ENCODE data around the gene FN3K.
A peak's percentile ranks its signal among the peaks of the same experiment; 100 is the strongest.

Gene FN3K

DNA sequence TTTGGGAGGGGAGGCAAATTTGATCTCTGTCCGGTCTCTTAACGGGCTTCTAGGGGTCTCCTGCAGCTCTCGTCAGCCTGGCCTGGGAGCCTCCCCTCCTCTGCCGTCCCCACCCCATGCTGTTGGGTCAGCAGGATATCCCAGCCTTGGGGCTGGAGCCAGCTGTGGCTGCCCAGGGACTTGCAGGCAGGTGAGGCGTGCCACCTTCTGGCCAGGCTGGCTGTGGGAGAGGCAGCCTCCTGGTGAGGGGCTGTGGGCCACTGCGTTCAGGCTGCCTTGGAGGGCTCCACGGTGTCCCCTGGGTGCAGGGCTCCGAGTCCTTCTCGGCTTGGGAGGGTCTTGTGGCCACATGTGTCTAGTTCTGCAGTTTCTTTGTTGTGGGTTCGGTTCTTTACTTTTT, 51.0 kb downstream of the FN3K start:
- DNase-seq (ENCODE audit: low spot score) (no peak), ATAC-seq (ENCODE audit: low read depth) (0 out of 3 replicates have a peak, but pooled peaks have one; percentile 18)
- H3K27me3 ChIP-seq (ENCODE audit: insufficient read depth, poor library complexity, severe bottlenecking): no peaks in the 10 kb centered on the region
- peaks cover 31% of the 10 kb centered on the region for H3K36me3 ChIP-seq (ENCODE audit: low read depth)
- H3K4me1 ChIP-seq (ENCODE audit: insufficient read depth, poor library complexity, severe bottlenecking): peaks cover 11% of the 10 kb centered on the region
- no peak overlapping the region for H3K4me3 ChIP-seq (ENCODE audit: severe bottlenecking)
- H3K9me3 ChIP-seq (ENCODE audit: severe bottlenecking): no peaks in the 10 kb centered on the region
- TF ChIP-seq, protein P1, sequence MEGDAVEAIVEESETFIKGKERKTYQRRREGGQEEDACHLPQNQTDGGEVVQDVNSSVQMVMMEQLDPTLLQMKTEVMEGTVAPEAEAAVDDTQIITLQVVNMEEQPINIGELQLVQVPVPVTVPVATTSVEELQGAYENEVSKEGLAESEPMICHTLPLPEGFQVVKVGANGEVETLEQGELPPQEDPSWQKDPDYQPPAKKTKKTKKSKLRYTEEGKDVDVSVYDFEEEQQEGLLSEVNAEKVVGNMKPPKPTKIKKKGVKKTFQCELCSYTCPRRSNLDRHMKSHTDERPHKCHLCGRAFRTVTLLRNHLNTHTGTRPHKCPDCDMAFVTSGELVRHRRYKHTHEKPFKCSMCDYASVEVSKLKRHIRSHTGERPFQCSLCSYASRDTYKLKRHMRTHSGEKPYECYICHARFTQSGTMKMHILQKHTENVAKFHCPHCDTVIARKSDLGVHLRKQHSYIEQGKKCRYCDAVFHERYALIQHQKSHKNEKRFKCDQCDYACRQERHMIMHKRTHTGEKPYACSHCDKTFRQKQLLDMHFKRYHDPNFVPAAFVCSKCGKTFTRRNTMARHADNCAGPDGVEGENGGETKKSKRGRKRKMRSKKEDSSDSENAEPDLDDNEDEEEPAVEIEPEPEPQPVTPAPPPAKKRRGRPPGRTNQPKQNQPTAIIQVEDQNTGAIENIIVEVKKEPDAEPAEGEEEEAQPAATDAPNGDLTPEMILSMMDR (IDR thresholded peaks at IDR 0.05; ENCODE audit: poor library complexity, severe bottlenecking): no peak
- peak overlapping the region; percentile 55 for H3K27ac ChIP-seq (ENCODE audit: poor library complexity, severe bottlenecking)

DNA sequence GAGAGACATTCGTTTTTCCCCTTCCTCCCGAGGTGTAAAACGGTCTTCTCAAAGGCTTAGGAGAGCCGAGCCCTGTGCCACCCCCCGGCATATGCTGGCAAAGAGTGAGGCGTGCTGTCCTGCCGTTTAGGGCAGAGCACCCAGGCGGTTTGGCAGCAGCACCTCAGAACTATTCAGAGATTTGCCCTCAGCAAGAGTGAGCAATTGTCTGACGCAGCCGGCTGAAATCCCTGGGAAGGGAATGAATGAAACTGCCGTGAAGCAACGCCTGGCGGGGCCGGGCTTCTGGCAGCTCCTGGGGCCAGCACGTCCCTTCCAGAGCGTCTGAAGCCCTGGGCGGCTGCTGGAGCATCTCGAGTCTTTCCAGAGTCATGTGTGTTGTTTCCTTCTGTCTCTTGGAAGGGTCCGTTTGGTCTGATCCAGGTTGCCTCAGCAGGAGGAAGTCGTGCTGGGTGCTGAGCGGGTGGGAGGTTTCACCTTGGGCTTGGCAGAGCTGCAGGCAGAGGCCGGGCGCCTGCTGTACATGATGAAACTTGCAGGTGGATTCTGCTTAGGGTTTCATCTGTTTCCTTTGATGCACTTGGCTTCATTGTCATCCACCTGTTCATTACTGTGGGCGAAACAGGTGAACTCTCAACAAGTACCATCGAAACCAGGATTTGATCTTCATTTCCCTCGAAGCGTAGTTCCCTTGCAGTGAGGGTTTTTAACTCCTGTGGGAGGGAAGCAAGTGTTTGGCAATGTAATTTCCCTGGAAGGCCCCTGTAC, 51.9 kb downstream of the FN3K start:
- Histone ChIP-seq H3K9me3 (ENCODE audit: severe bottlenecking) (no peaks in the 10 kb centered on the region), H3K4me1 (ENCODE audit: insufficient read depth, poor library complexity, severe bottlenecking) (peaks cover 13% of the 10 kb centered on the region), H3K27me3 (ENCODE audit: insufficient read depth, poor library complexity, severe bottlenecking) (no peaks in the 10 kb centered on the region), H3K36me3 (ENCODE audit: low read depth) (peaks cover 33% of the 10 kb centered on the region), H3K27ac (ENCODE audit: poor library complexity, severe bottlenecking) (peak overlapping the region; percentile 55), H3K4me3 (ENCODE audit: severe bottlenecking) (no peak overlapping the region)
- no peak for DNase-seq (ENCODE audit: low spot score)
- TF ChIP-seq, protein P1 (IDR thresholded peaks at IDR 0.05; ENCODE audit: poor library complexity, severe bottlenecking): no peak
- ATAC-seq (ENCODE audit: low read depth): peak; percentile 91

DNA sequence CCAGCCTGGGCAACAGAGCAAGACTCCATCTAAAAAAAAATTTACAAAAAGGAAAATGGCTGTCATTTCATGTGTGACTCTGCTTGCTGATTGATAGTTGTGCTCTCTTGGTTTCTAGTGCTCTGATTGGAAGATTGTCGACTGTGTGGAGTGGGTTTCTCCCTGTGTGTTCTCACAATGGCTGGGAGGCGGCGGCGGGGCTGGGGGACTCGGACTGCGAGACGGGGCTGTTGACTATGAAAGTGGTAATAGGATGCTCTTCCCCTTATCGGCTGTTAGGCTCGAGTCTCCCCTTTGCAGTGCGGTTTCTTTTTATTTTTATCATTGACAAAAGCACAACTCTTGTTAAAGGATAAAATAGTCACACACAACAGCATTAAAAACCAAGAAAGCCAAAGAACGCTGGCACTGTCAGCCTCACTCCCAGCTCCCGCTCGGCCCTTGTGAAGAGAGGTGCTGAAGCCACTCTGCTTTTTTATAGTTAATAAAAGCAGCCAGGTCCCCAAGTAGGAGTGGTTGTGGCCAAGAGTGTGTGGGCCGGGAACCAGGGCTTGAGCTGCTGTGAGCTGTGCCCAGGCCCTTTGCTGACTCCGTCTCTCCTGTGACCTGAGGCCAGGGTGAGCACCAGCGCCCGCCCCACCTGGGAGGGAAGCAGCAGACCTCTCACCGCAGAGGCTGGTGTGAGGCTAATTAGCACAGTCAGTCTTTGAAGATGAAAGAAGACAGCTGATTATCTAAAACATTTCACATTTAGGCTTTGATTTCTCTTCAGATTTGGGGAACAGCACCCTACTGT, 53.0 kb downstream of the FN3K start:
- Histone ChIP-seq H3K4me3 (ENCODE audit: severe bottlenecking) (no peak overlapping the region), H3K27me3 (ENCODE audit: insufficient read depth, poor library complexity, severe bottlenecking) (no peaks in the 10 kb centered on the region), H3K36me3 (ENCODE audit: low read depth) (peaks cover 23% of the 10 kb centered on the region), H3K4me1 (ENCODE audit: insufficient read depth, poor library complexity, severe bottlenecking) (peaks cover 13% of the 10 kb centered on the region), H3K9me3 (ENCODE audit: severe bottlenecking) (no peaks in the 10 kb centered on the region), H3K27ac (ENCODE audit: poor library complexity, severe bottlenecking) (no peak overlapping the region)
- no peak for ATAC-seq (ENCODE audit: low read depth)
- DNase-seq (ENCODE audit: low spot score): no peak
- TF ChIP-seq, protein P1 (IDR thresholded peaks at IDR 0.05; ENCODE audit: poor library complexity, severe bottlenecking): no peak

DNA sequence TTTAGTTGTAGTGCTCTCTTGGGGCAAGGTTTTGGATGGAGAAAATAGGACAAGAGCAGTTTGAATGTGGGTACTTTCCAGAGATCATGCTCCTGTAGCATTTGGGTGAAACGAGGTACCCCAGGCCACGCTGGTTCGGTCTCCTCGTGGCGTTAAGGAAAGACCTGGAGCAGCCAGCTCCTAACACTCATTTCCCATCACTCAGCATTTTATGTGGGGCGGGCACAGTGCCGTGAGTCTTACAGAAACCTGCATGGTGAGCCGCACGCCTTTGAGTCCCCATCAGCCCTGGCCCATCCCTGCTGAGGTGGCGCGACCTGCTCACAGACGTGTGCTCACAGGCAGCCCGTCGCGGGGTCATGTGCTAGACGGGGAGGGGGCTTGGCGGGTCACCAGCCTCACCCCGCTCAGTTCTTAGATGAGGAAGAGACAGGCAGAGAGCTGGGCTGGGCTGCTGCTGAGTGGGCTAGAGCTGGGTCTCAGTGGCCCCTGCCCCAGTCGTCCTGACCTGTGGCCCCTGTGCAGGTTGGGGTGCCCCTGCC, 53.7 kb downstream of the FN3K start:
- Histone ChIP-seq H3K9me3 (ENCODE audit: severe bottlenecking) (no peaks in the 10 kb centered on the region), H3K36me3 (ENCODE audit: low read depth) (peaks cover 18% of the 10 kb centered on the region)
- ATAC-seq (ENCODE audit: low read depth): no peak

More for the DNA sequence above, 53.7 kb downstream of the FN3K start:
- DNase-seq (ENCODE audit: low spot score): no peak
- TF ChIP-seq, protein P1 (IDR thresholded peaks at IDR 0.05; ENCODE audit: poor library complexity, severe bottlenecking): no peak
- H3K27me3 ChIP-seq (ENCODE audit: insufficient read depth, poor library complexity, severe bottlenecking): no peaks in the 10 kb centered on the region
- H3K4me3 ChIP-seq (ENCODE audit: severe bottlenecking): no peak overlapping the region
- H3K27ac ChIP-seq (ENCODE audit: poor library complexity, severe bottlenecking): no peak overlapping the region
- H3K4me1 ChIP-seq (ENCODE audit: insufficient read depth, poor library complexity, severe bottlenecking): peaks cover 13% of the 10 kb centered on the region

All from RWPE2 (cell line).